ENCODE results near the gene OPCML.

- TF ChIP-seq POLR2AphosphoS5 (IDR thresholded peaks at IDR 0.05) (no peak), POLR2A (IDR thresholded peaks at IDR 0.05; ENCODE audit: low read depth) (no peak), EP300 (IDR thresholded peaks at IDR 0.05) (no peak)
- TF ChIP-seq, protein P1, sequence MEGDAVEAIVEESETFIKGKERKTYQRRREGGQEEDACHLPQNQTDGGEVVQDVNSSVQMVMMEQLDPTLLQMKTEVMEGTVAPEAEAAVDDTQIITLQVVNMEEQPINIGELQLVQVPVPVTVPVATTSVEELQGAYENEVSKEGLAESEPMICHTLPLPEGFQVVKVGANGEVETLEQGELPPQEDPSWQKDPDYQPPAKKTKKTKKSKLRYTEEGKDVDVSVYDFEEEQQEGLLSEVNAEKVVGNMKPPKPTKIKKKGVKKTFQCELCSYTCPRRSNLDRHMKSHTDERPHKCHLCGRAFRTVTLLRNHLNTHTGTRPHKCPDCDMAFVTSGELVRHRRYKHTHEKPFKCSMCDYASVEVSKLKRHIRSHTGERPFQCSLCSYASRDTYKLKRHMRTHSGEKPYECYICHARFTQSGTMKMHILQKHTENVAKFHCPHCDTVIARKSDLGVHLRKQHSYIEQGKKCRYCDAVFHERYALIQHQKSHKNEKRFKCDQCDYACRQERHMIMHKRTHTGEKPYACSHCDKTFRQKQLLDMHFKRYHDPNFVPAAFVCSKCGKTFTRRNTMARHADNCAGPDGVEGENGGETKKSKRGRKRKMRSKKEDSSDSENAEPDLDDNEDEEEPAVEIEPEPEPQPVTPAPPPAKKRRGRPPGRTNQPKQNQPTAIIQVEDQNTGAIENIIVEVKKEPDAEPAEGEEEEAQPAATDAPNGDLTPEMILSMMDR (IDR thresholded peaks at IDR 0.05) = no peak
These were observed 317.7 kb downstream of the OPCML start for GRCh38 chr11:133214646-133215045.

All from esophagus muscularis mucosa (tissue), 4 donors.